IMR-90 (cell line): ENCODE measurements around the gene MT1E. TPM values are rescaled to one million over a fixed set of nuclear protein-coding genes. Genes with fewer than 3 reads are reported as not detected.

ENCODE experiments used
- ATAC-seq: fragments of 200-7000 bp; cut with Tn5 transposase; 2 replicates; pipeline ENCODE4 v1.9.1; 2020; ENCODE audit warnings: low read depth, mild to moderate bottlenecking, moderate library complexity
- BruUV-seq: library from RNA; stranded (reverse); fragments of 400-500 nt; replicated peaks from 2 replicates; lab custom pipeline; 2021; lab: Mats Ljungman, UMichigan
- CTCF ChIA-PET: fragments of 300-600 bp; formaldehyde crosslinking; extraction: SDS; loops from one replicate; lab custom pipeline; 2021; ENCODE audit warnings: antibody characterized with exemption; lab: Yijun Ruan, JAX
- POLR2A ChIA-PET: fragments of 300-600 bp; sonication (Branson Sonifier 250); formaldehyde crosslinking; loops from one replicate; lab custom pipeline; 2022; ENCODE audit warnings: antibody characterized with exemption; ENCODE audit not compliant: unreplicated experiment; lab: Charles Lee
- DNase-seq: peaks from one replicate; pipeline ENCODE4 v3.0.0; 2013
- H2AFZ ChIP-seq: replicated peaks from 2 replicates; pipeline ENCODE3; 2013; ENCODE audit warnings: low read length, mild to moderate bottlenecking; ENCODE audit not compliant: poor library complexity
- H2AK5ac ChIP-seq: 2 replicates; pipeline ENCODE4 v1.6.1; 2013; ENCODE audit warnings: low read depth, low read length, inconsistent platforms
- H2AK9ac ChIP-seq: replicated peaks from 2 replicates; pipeline ENCODE3; 2013; ENCODE audit warnings: mild to moderate bottlenecking, low read depth, low read length, moderate library complexity; ENCODE audit not compliant: poor library complexity
- H2BK120ac ChIP-seq: 2 replicates; pipeline ENCODE4 v1.6.1; 2013; ENCODE audit warnings: low read depth, low read length, inconsistent platforms
- H2BK15ac ChIP-seq: 3 replicates; pipeline ENCODE4 v1.6.1; 2013; ENCODE audit warnings: low read depth, low read length, inconsistent platforms
- H2BK20ac ChIP-seq: 2 replicates; pipeline ENCODE4 v1.6.1; 2013; ENCODE audit warnings: low read depth, mild to moderate bottlenecking, inconsistent platforms, low read length, moderate library complexity
- H2BK5ac ChIP-seq: 2 replicates; pipeline ENCODE4 v1.6.1; 2013; ENCODE audit warnings: mild to moderate bottlenecking, low read depth, low read length, inconsistent platforms; ENCODE audit not compliant: poor library complexity, severe bottlenecking
- H3K14ac ChIP-seq: replicated peaks from 2 replicates; pipeline ENCODE4 v1.6.1; 2013; ENCODE audit warnings: low read depth, low read length, inconsistent platforms
- H3K18ac ChIP-seq: 2 replicates; pipeline ENCODE4 v1.6.1; 2013; ENCODE audit warnings: low read depth, low read length, control low read depth
- H3K23ac ChIP-seq: 2 replicates; pipeline ENCODE4 v1.6.1; 2013; ENCODE audit warnings: low read depth, low read length, inconsistent platforms
- H3K27ac ChIP-seq: 2 replicates; pipeline ENCODE4 v1.5.1; 2013; ENCODE audit warnings: mild to moderate bottlenecking, control low read depth, low read length; ENCODE audit not compliant: insufficient read depth
- H3K27me3 ChIP-seq: 2 replicates; pipeline ENCODE4 v1.6.1; 2013; ENCODE audit warnings: low read length; ENCODE audit not compliant: control insufficient read depth, insufficient read depth
- H3K36me3 ChIP-seq: 2 replicates; pipeline ENCODE4 v1.6.1; 2013; ENCODE audit warnings: low read length, mixed read lengths; ENCODE audit not compliant: control insufficient read depth, insufficient read depth
- H3K4ac ChIP-seq: 2 replicates; pipeline ENCODE4 v1.6.1; 2013; ENCODE audit warnings: low read depth, low read length, inconsistent platforms
- H3K4me1 ChIP-seq: 2 replicates; pipeline ENCODE4 v1.6.1; 2013; ENCODE audit warnings: low read length, mixed read lengths; ENCODE audit not compliant: control insufficient read depth, insufficient read depth
- H3K4me2 ChIP-seq: 2 replicates; pipeline ENCODE4 v1.6.1; 2013; ENCODE audit warnings: low read depth, mild to moderate bottlenecking, control low read depth, low read length, moderate library complexity
- H3K4me3 ChIP-seq: 2 replicates; pipeline ENCODE4 v1.5.1; 2013; ENCODE audit warnings: low read depth, mild to moderate bottlenecking, control low read depth, low read length, moderate library complexity; ENCODE audit not compliant: insufficient read depth
- H3K56ac ChIP-seq: 2 replicates; pipeline ENCODE4 v1.6.1; 2013; ENCODE audit warnings: low read length, inconsistent platforms; ENCODE audit not compliant: insufficient read depth; ENCODE audit errors: extremely low read depth
- H3K79me1 ChIP-seq, 2 experiments: 2 replicates each; pipeline ENCODE4 v1.6.1; 2013; ENCODE audit warnings: low read length in 2 of 2, inconsistent platforms in 1 of 2, low read depth in 1 of 2
- H3K9ac ChIP-seq: 2 replicates; pipeline ENCODE4 v1.6.1; 2013; ENCODE audit warnings: low read depth, low read length, control low read depth
- H3K9me1 ChIP-seq: 2 replicates; pipeline ENCODE4 v1.6.1; 2013; ENCODE audit warnings: low read length, inconsistent platforms; ENCODE audit not compliant: insufficient read depth
- H3K9me3 ChIP-seq: 2 replicates; pipeline ENCODE4 v1.6.1; 2013; ENCODE audit warnings: low read length; ENCODE audit not compliant: control insufficient read depth, insufficient read depth
- H4K20me1 ChIP-seq: 2 replicates; pipeline ENCODE4 v1.6.1; 2013; ENCODE audit warnings: low read length, inconsistent platforms; ENCODE audit not compliant: insufficient read depth
- H4K5ac ChIP-seq: 2 replicates; pipeline ENCODE4 v1.6.1; 2013; ENCODE audit warnings: mild to moderate bottlenecking, low read depth, low read length, control low read depth
- H4K8ac ChIP-seq, 2 experiments: 2 replicates each; pipeline ENCODE4 v1.6.1; 2013; ENCODE audit warnings: low read depth in 2 of 2, low read length in 2 of 2, control low read depth in 1 of 2, inconsistent platforms in 1 of 2
- H4K91ac ChIP-seq: 2 replicates; pipeline ENCODE4 v1.6.1; 2013; ENCODE audit warnings: low read depth, low read length, inconsistent platforms; ENCODE audit not compliant: insufficient read depth
- CEBPB ChIP-seq: IDR thresholded peaks from 2 replicates; pipeline ENCODE4 v1.6.1; 2012; ENCODE audit warnings: low read depth, low read length, improper control_type of control experiment
- CHD1 ChIP-seq: IDR thresholded peaks from 2 replicates; pipeline ENCODE4 v1.6.1; 2012; ENCODE audit warnings: low read depth, low read length, improper control_type of control experiment
- MAFK ChIP-seq: IDR thresholded peaks from 2 replicates; pipeline ENCODE4 v1.6.1; 2012; ENCODE audit warnings: low read depth, low read length, improper control_type of control experiment
- MAZ ChIP-seq: IDR thresholded peaks from 2 replicates; pipeline ENCODE4 v1.6.1; 2012; ENCODE audit warnings: low read depth, mild to moderate bottlenecking, low read length, improper control_type of control experiment, moderate library complexity, borderline replicate concordance
- RAD21 ChIP-seq: IDR thresholded peaks from 2 replicates; pipeline ENCODE4 v1.6.1; 2012; ENCODE audit warnings: low read length, improper control_type of control experiment
- RCOR1 ChIP-seq: IDR thresholded peaks from 2 replicates; pipeline ENCODE4 v1.6.1; 2012; ENCODE audit warnings: mild to moderate bottlenecking, low read length, improper control_type of control experiment; ENCODE audit not compliant: insufficient replicate concordance
- WGBS, 2 experiments: methylation state at CpG; one replicate each; pipeline versions ENCODE4 v1.1.5 to v1.1.7; 2013; ENCODE audit warnings: missing lambda C conversion rate in 2 of 2; ENCODE audit not compliant: insufficient read length in 1 of 2; ENCODE audit errors: extremely low coverage in 2 of 2; 5-methylcytosine and 5-hydroxymethylcytosine counted together
- dilution Hi-C: fragments of 300-500 bp; cut with HindIII; formaldehyde crosslinking; loops from one replicate; pipeline ENCODE4 v1.14.3; 2018; ENCODE audit warnings: low sequenced_read_pairs; ENCODE audit not compliant: unreplicated experiment
- in situ Hi-C: fragments of 300-500 bp; cut with MboI; formaldehyde crosslinking; loops from 3 replicates; pipeline ENCODE4 v1.14.3; 2019; ENCODE audit warnings: low sequenced_read_pairs, inconsistent platforms, mixed read lengths
- intact Hi-C: fragments of 100-400 bp; cut with micrococcal nuclease; formaldehyde crosslinking; loops from 2 replicates; pipeline ENCODE4 v1.10.0; 2022
- polyA plus RNA-seq, 3 experiments: library from polyadenylated mRNA; depleted of rRNA; stranded (reverse); fragments of >200 nt; gene quantifications; 2 replicates each; pipeline ENCODE4 v1.2.3, GENCODE V29; 2012; ENCODE audit warnings: low replicate concordance in 1 of 3
- total RNA-seq: library from RNA; depleted of rRNA; stranded (reverse); fragments of >200 nt; gene quantifications from 2 replicates; pipeline ENCODE4 v1.2.3, GENCODE V29; 2012

The MT1E gene
- total and polyA plus RNA-seq, 2 of the 4 experiments (the other 2 are of a cell fraction), result 137 to 821 TPM

- ChIA-PET CTCF (interaction anchor here (0.6 to 2.1 kb wide), 3 partner anchors 11 to 96 kb away, joined by 3 to 9 read pairs (median 3); no protein-coding TSS in a partner anchor), POLR2A (no interaction called here)
- Histone ChIP-seq H3K9me1 (peaks cover 12% of the 10 kb centered on the region; the same call in 1 of the 2 replicates), H3K18ac (peak overlapping the region; percentile 54; the same call in 1 of the 2 replicates), H3K9ac (no peak overlapping the region), H3K27me3 (no peaks in the 10 kb centered on the region), H4K5ac (peak overlapping the region; percentile 23), H2BK120ac (peak overlapping the region; percentile 90), H2BK5ac (peak overlapping the region; percentile 95), H4K8ac (peak overlapping the region; percentile 7 to 96; a peak in 3 of 4 replicates), H3K9me3 (no peaks in the 10 kb centered on the region), H2AK5ac (peak overlapping the region; percentile 96), H3K4me1 (peaks cover 17% of the 10 kb centered on the region), H3K4me3 (no peak overlapping the region), H2BK15ac (peak overlapping the region; percentile 59; the same call in 2 of the 3 replicates), H2AK9ac (peak overlapping the region; percentile 35), H3K14ac (peak overlapping the region; percentile 78), H4K20me1 (peaks cover 11% of the 10 kb centered on the region), H3K56ac (0 out of 2 replicates have a peak overlapping the region, but pooled peaks have one; percentile 11), H3K23ac (peak overlapping the region; percentile 46), H3K79me1 (peaks cover 0 to 19% of the 10 kb centered on the region in 2 experiments; a peak in 2 of 4 replicates), H3K4me2 (no peak overlapping the region), H2BK20ac (peak overlapping the region; percentile 88), H3K36me3 (no peaks in the 10 kb centered on the region), H2AFZ (peak overlapping the region; percentile 49), H3K4ac (peak overlapping the region; percentile 92), H3K27ac (peak overlapping the region; percentile 76), H4K91ac (peak overlapping the region; percentile 84)
- TF ChIP-seq MAFK (no peak), CHD1 (no peak), RAD21 (no peak), MAZ (no peak), CEBPB (no peak), RCOR1 (no peak)
- dilution Hi-C loops, result no loop called here
- ATAC-seq (no peak), DNase-seq (no peak)
- no CpG with 5 or more reads among the region's 1 CpG for WGBS, 2 experiments
- intact Hi-C loops, result loop anchor here (5.0 to 10.0 kb wide), 3 partner anchors 77 to 251 kb away; partner anchors contain the start of gene MT1X
- no TSS peak for BruUV-seq
- in situ Hi-C loops, result no loop called here
These were observed 20.1 kb upstream of the MT1E start for GRCh38 chr16:56605475-56605874.
